Fibroblast of villous mesenchyme (primary cell): Measurements from ENCODE around the gene LRRC46. TPM values are rescaled to one million over a fixed set of nuclear protein-coding genes. Genes with fewer than 3 reads are reported as not detected.

ENCODE experiments used
- DNase-seq: peaks from one replicate; pipeline ENCODE4 v3.0.0-alpha.2; 2010; ENCODE audit warnings: low read depth
- H3K4me3 ChIP-seq: 2 replicates; pipeline ENCODE4 v1.5.1; 2011; ENCODE audit warnings: low read depth, mild to moderate bottlenecking, low read length
- CTCF ChIP-seq: IDR thresholded peaks from 2 replicates; pipeline ENCODE4 v1.5.1; 2012; ENCODE audit warnings: low read depth, mild to moderate bottlenecking, low read length; ENCODE audit not compliant: insufficient read depth
- total RNA-seq: library from RNA; depleted of rRNA; stranded (reverse); fragments of >200 nt; gene quantifications from 2 replicates; pipeline ENCODE4 v1.2.3, GENCODE V29; 2012

The LRRC46 gene
- total RNA-seq, 1 donor: under 0.01 TPM

GRCh38 chr17:47803751-47804150 lies 27.7 kb upstream of the LRRC46 start:
- H3K4me3 ChIP-seq: no peak overlapping the region
- TF ChIP-seq CTCF: no peak
- DNase-seq: no peak

GRCh38 chr17:47804461-47804860 lies 27.0 kb upstream of the LRRC46 start:
- DNase-seq: no peak
- no peak overlapping the region for H3K4me3 ChIP-seq
- TF ChIP-seq CTCF: no peak

GRCh38 chr17:47806026-47806912 lies 25.2 kb upstream of the LRRC46 start:
- TF ChIP-seq CTCF: no peak
- no peak for DNase-seq
- no peak overlapping the region for H3K4me3 ChIP-seq

GRCh38 chr17:47806913-47807255 lies 24.6 kb upstream of the LRRC46 start:
- DNase-seq: no peak
- TF ChIP-seq CTCF: no peak
- no peak overlapping the region for H3K4me3 ChIP-seq

GRCh38 chr17:47807421-47807820 lies 24.0 kb upstream of the LRRC46 start:
- no peak for TF ChIP-seq CTCF
- H3K4me3 ChIP-seq: no peak overlapping the region
- DNase-seq: no peak

- no peak overlapping the region for H3K4me3 ChIP-seq
- no peak for DNase-seq
- TF ChIP-seq CTCF: no peak
Measured at GRCh38 chr17:47808036-47808829, 23.2 kb upstream of the LRRC46 start.
